Ovary (tissue), 3 donors: ENCODE data around the gene CTLA4.

ENCODE experiments used
- CTCF ChIP-seq, 3 donors: fragments of 450-650 bp in 2 of 3; fragments of 200-600 bp in 1 of 3; IDR thresholded peaks; one replicate each; pipeline versions ENCODE4 v1.5.1 to v1.8.0; 2016 to 2022; ENCODE audit warnings: antibody characterized with exemption in 3 of 3, mild to moderate bottlenecking in 1 of 3
- POLR2A ChIP-seq: fragments of 450-650 bp; IDR thresholded peaks from one replicate; pipeline ENCODE4 v1.6.1; 2017; ENCODE audit warnings: antibody characterized with exemption, mild to moderate bottlenecking, moderate library complexity
- donor health status: DM: no; HTN: no; CAD: no.

- TF ChIP-seq CTCF (IDR thresholded peaks at IDR 0.05) (no peak), POLR2A (no peak)
These were observed 51.3 kb downstream of the CTLA4 start for GRCh38 chr2:203918839-203919238.
